Kasumi-1 (cell line): ENCODE data around the gene VEGFA.

Experiments
- DNase-seq, 2 experiments: peaks; one replicate each; lab custom pipeline; 2025; lab: John Stamatoyannopoulos, UW

The VEGFA gene

GRCh38 chr6:43738877-43739641, 31.0 kb upstream of the VEGFA start:
- no peak for DNase-seq

GRCh38 chr6:43739642-43740091, 30.3 kb upstream of the VEGFA start:
- no peak for DNase-seq

- no peak for DNase-seq
Measured at GRCh38 chr6:43740321-43740960, 29.6 kb upstream of the VEGFA start.

- DNase-seq, result no peak
Measured at GRCh38 chr6:43740961-43741764, 28.8 kb upstream of the VEGFA start.

- DNase-seq, result no peak
Measured at GRCh38 chr6:43741829-43742228, 28.2 kb upstream of the VEGFA start.

GRCh38 chr6:43742285-43742684, 27.7 kb upstream of the VEGFA start:
- no peak for DNase-seq

GRCh38 chr6:43742931-43743632, 26.9 kb upstream of the VEGFA start:
- no peak for DNase-seq

- no peak for DNase-seq
Measured at GRCh38 chr6:43743682-43744381, 26.2 kb upstream of the VEGFA start.

GRCh38 chr6:43744491-43744890, 25.5 kb upstream of the VEGFA start:
- DNase-seq, result no peak

GRCh38 chr6:43744931-43745727, 24.9 kb upstream of the VEGFA start:
- no peak for DNase-seq

GRCh38 chr6:43746071-43746470, 23.9 kb upstream of the VEGFA start:
- no peak for DNase-seq

GRCh38 chr6:43746613-43747102, 23.4 kb upstream of the VEGFA start:
- DNase-seq, result no peak

- no peak for DNase-seq
Measured at GRCh38 chr6:43747784-43748183, 22.2 kb upstream of the VEGFA start.

- DNase-seq, result no peak
Measured at GRCh38 chr6:43748765-43749164, 21.2 kb upstream of the VEGFA start.

- DNase-seq, result no peak
Measured at GRCh38 chr6:43749461-43749860, 20.6 kb upstream of the VEGFA start.

- no peak for DNase-seq
Measured at GRCh38 chr6:43750622-43751021, 19.4 kb upstream of the VEGFA start.

GRCh38 chr6:43753570-43754183, 16.3 kb upstream of the VEGFA start:
- no peak for DNase-seq

GRCh38 chr6:43757966-43758616, 11.9 kb upstream of the VEGFA start:
- no peak for DNase-seq

- DNase-seq, result peak in 1 of 2 experiments; percentile 10
Measured at GRCh38 chr6:43758617-43759050, 11.4 kb upstream of the VEGFA start.
